OCI-LY3 (cell line): ENCODE data around the gene FIBP.

ENCODE experiments used
- H2AFZ ChIP-seq: fragments of 200-600, 300-600 bp; shearing (Covaris generic); 2 replicates; pipeline ENCODE4 v1.6.0; 2014; ENCODE audit warnings: antibody characterized with exemption, low read depth, low read length
- H3K27ac ChIP-seq: fragments of 200-600, 300-600 bp; sonication (generic); 2 replicates; pipeline ENCODE4 v1.5.1; 2014; ENCODE audit warnings: mild to moderate bottlenecking, low read length, moderate library complexity, mixed read lengths
- H3K27me3 ChIP-seq: fragments of 200-600, 300-600 bp; sonication (generic); 2 replicates; pipeline ENCODE4 v1.6.1; 2014; ENCODE audit warnings: low read depth, low read length, mixed read lengths
- H3K36me3 ChIP-seq: fragments of 200-600, 300-600 bp; sonication (generic); replicated peaks from 2 replicates; pipeline ENCODE3; 2014; ENCODE audit warnings: low read depth, low read length, mixed read lengths
- H3K4me1 ChIP-seq: fragments of 300-600, 200-600 bp; sonication (generic); 2 replicates; pipeline ENCODE4 v1.6.1; 2014; ENCODE audit warnings: low read length, mixed read lengths
- H3K4me2 ChIP-seq: fragments of 200-600, 300-600 bp; sonication (generic); 2 replicates; pipeline ENCODE4 v1.6.1; 2014; ENCODE audit warnings: low read length, mixed read lengths
- H3K4me3 ChIP-seq: fragments of 300-600, 200-600 bp; sonication (generic); 2 replicates; pipeline ENCODE4 v1.5.1; 2014; ENCODE audit warnings: antibody characterized with exemption, mild to moderate bottlenecking, low read length, moderate library complexity
- H3K79me2 ChIP-seq: fragments of 300-600, 200-600 bp; shearing (Covaris generic); 2 replicates; pipeline ENCODE4 v1.6.1; 2014; ENCODE audit warnings: mild to moderate bottlenecking, low read length, mixed read lengths
- H3K9ac ChIP-seq: fragments of 300-600, 200-600 bp; shearing (Covaris generic); 2 replicates; pipeline ENCODE4 v1.6.0; 2014; ENCODE audit warnings: mild to moderate bottlenecking, low read length, moderate library complexity
- H3K9me3 ChIP-seq: fragments of 200-600, 300-600 bp; shearing (Covaris generic); 2 replicates; pipeline ENCODE4 v1.6.1; 2014; ENCODE audit warnings: low read length, mixed read lengths; ENCODE audit not compliant: insufficient read depth
- H4K20me1 ChIP-seq: fragments of 200-600, 300-600 bp; sonication (generic); 2 replicates; pipeline ENCODE4 v1.6.1; 2016; ENCODE audit warnings: low read length, mixed read lengths; ENCODE audit not compliant: insufficient read depth
- EZH2phosphoT487 ChIP-seq: fragments of 200-600 bp; shearing (Covaris generic); IDR thresholded peaks from 2 replicates; pipeline ENCODE4 v1.6.1; 2018; ENCODE audit warnings: antibody characterized with exemption, mixed run types, low read depth
- TF ChIP-seq, protein P1 (sequence below): fragments of 200-600, 300-600 bp; sonication (generic); IDR thresholded peaks from 2 replicates; pipeline ENCODE4 v1.5.1; 2014; ENCODE audit warnings: antibody characterized with exemption, low read length, low read depth

The FIBP gene

DNA sequence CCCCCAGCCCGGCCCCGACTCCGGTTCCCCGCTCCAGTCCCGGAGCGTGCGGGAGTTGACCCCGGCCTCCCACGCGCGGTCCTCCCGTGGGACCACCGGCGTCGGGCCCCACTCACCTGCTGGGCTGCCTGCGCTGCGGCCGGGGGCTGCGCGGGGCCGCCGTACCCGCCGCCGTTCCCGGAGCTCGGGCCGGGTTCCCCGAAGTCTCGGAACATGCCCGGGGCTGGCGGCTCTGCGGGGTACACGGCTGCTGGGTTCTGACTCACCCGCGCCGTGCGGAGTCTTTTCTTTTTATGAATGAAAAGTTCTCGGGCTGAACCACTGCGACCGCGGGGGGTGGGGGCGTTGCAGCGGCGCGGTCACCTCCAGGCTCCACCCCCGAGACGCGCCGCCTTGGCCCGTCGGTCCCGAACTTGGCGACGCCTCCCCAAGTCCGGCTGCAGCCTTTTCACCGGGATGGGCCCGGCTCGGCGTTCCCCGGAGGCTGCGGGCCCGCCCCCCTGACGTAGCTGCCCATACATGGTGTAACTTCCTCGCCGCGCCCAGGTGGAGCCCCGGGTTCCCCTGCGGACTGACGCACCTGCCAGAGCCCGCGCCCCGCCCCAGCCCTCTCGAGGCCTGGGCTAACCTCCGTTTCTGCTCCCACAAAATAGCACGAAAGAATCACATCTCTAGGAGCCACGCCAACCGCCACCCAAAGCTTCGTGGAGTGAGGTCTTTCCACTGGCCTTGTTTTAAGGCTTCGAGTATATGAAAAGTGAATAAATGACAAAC is 12.0 kb upstream of the FIBP start, which contains the start of gene FOSL1:
Gene FOSL1 (minus strand): TSS at position 264 of the 774 bp plus-strand sequence. CDS start 49 bp downstream, at position 215.
- Histone ChIP-seq H3K9me3 (no peaks in the 10 kb centered on the region), H3K4me1 (no peaks in the 10 kb centered on the region), H3K4me3 (peak within 1 kb of the TSS; percentile 68), H3K27me3 (peaks cover 21% of the 10 kb centered on the region; the same call in 1 of the 2 replicates), H3K4me2 (peak within 1 kb of the TSS; percentile 59), H4K20me1 (no peaks in the 10 kb centered on the region), H2AFZ (no peak within 1 kb of the TSS), H3K36me3 (no peaks in the 10 kb centered on the region), H3K79me2 (no peaks in the 10 kb centered on the region), H3K27ac (no peak within 1 kb of the TSS), H3K9ac (no peak within 1 kb of the TSS)
- TF ChIP-seq, protein P1, sequence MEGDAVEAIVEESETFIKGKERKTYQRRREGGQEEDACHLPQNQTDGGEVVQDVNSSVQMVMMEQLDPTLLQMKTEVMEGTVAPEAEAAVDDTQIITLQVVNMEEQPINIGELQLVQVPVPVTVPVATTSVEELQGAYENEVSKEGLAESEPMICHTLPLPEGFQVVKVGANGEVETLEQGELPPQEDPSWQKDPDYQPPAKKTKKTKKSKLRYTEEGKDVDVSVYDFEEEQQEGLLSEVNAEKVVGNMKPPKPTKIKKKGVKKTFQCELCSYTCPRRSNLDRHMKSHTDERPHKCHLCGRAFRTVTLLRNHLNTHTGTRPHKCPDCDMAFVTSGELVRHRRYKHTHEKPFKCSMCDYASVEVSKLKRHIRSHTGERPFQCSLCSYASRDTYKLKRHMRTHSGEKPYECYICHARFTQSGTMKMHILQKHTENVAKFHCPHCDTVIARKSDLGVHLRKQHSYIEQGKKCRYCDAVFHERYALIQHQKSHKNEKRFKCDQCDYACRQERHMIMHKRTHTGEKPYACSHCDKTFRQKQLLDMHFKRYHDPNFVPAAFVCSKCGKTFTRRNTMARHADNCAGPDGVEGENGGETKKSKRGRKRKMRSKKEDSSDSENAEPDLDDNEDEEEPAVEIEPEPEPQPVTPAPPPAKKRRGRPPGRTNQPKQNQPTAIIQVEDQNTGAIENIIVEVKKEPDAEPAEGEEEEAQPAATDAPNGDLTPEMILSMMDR, result no peak
- TF ChIP-seq EZH2phosphoT487, result no peak

DNA sequence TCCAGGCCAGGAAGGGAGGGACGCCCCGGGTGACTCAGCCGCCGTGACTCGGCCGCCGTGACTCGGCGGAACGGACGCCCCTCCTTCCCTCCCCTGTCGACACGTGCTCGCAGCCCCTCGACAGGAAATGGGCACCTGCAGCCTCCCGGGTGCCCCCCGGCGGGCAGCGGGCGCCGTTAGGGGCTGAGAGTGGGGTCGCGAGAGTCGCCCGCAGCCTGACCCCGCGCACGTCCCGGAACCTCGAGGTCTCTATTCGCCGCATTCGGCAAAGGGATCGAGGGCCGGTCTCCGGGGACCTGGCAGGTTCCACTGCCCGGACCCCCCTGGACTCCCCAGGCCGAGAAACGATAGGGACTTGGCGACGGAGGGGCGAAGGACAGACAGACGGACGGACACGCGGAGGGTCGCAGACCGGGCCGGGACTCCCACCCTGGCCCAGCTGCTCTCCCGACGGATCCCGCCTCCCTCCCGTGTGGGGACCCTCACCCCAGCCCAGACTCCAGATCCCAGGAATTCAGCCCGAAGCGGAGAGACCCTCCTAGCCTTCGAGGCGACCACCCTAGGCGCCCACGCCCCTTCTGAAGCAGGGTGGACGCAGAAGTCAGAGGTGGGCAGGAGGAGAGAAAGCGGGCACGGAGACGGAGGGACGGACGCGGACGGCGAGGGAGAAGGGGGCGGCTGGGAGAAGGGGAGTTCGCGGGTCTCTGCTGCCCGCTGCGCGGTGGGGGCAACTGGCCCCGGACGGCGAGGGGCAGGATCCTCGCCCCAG is 11.3 kb upstream of the FIBP start:
- Histone ChIP-seq H4K20me1 (no peaks in the 10 kb centered on the region), H3K4me1 (no peaks in the 10 kb centered on the region), H3K27ac (no peak overlapping the region), H2AFZ (no peak overlapping the region), H3K27me3 (peaks cover 21% of the 10 kb centered on the region; the same call in 1 of the 2 replicates), H3K9me3 (no peaks in the 10 kb centered on the region), H3K9ac (no peak overlapping the region), H3K79me2 (no peaks in the 10 kb centered on the region), H3K4me2 (peak overlapping the region; percentile 59; the same call in 1 of the 2 replicates), H3K36me3 (no peaks in the 10 kb centered on the region), H3K4me3 (no peak overlapping the region)
- TF ChIP-seq, protein P1, result no peak
- no peak for TF ChIP-seq EZH2phosphoT487

DNA sequence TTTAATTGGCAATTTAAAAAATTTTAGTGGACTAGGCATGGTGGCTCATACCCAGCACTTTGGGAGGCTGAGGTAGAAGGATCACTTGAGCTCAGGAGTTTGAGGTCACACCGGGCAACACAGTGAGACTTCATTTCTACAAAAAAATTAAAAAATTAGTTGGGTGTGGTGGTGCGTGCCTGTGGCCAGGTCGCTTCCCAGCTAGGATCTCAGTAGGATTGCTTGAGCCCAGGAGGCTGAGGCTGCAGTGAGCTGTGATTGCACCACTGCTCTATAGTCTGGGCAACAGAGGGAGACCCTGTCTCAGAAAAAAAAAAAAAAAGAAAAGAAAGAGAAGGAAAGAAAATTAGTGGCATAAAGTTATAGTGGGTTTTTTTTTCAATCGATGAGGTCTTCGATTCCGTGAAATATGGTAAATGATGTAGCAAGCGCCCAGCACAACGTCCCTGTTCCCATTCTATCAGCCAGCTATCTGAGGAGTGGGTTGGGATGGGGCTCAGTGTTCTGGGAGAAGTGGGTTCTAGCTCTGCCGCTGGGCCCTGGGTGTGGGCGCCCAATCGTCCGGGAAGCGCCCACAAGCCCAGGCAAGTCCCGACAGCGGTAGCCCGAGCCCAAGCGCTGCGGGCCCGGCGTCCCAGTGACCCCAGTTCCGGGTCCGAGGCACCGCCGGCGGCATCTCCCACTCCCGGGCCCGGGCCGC is 10.5 kb upstream of the FIBP start:
- H3K9ac ChIP-seq, result no peak overlapping the region

More for the DNA sequence above, 10.5 kb upstream of the FIBP start:
- H3K36me3 ChIP-seq, result no peaks in the 10 kb centered on the region
- H3K27ac ChIP-seq, result no peak overlapping the region
- H3K27me3 ChIP-seq, result peaks cover 21% of the 10 kb centered on the region; the same call in 1 of the 2 replicates
- no peaks in the 10 kb centered on the region for H4K20me1 ChIP-seq
- no peaks in the 10 kb centered on the region for H3K9me3 ChIP-seq
- H3K4me1 ChIP-seq, result peaks cover 4% of the 10 kb centered on the region
- TF ChIP-seq EZH2phosphoT487, result no peak
- TF ChIP-seq, protein P1, result no peak
- no peaks in the 10 kb centered on the region for H3K79me2 ChIP-seq
- H3K4me2 ChIP-seq, result no peak overlapping the region
- no peak overlapping the region for H2AFZ ChIP-seq
- no peak overlapping the region for H3K4me3 ChIP-seq
